GM21447 (cell line): ENCODE measurements around the gene SOCS1.
"Not testable (repeated sequence)": the region's sequence is repeated elsewhere in the genome, so short reads cannot be mapped to it uniquely, and the experiment has no call there.

Experiments
- ATAC-seq: cut with Tn5 transposase; IDR thresholded peaks from one replicate; pipeline ENCODE4 v1.9.1; 2021; ENCODE audit not compliant: unreplicated experiment

SOCS1 gene, protein sequence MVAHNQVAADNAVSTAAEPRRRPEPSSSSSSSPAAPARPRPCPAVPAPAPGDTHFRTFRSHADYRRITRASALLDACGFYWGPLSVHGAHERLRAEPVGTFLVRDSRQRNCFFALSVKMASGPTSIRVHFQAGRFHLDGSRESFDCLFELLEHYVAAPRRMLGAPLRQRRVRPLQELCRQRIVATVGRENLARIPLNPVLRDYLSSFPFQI

GRCh38 chr16:11255737-11256660 lies at the start of gene SOCS1:
SOCS1 (minus strand) TSS chr16:11256204; CDS start chr16:11255478, 726 bp downstream.
- ATAC-seq = peak; percentile 41

- no peak for ATAC-seq
Observed at GRCh38 chr16:11303405-11304138, 47.6 kb upstream of the SOCS1 start.

GRCh38 chr16:11302977-11303376 lies 47.0 kb upstream of the SOCS1 start:
- no peak for ATAC-seq

GRCh38 chr16:11301645-11302501 lies 45.9 kb upstream of the SOCS1 start:
- no peak for ATAC-seq

GRCh38 chr16:11300560-11300892 lies 44.5 kb upstream of the SOCS1 start:
- no peak for ATAC-seq

- ATAC-seq = no peak
Observed at GRCh38 chr16:11299865-11300559, 44.0 kb upstream of the SOCS1 start.

GRCh38 chr16:11298950-11299547 lies 43.0 kb upstream of the SOCS1 start:
- ATAC-seq = peak; percentile 41

GRCh38 chr16:11298143-11298900 lies 42.3 kb upstream of the SOCS1 start:
- no peak for ATAC-seq

DNA sequence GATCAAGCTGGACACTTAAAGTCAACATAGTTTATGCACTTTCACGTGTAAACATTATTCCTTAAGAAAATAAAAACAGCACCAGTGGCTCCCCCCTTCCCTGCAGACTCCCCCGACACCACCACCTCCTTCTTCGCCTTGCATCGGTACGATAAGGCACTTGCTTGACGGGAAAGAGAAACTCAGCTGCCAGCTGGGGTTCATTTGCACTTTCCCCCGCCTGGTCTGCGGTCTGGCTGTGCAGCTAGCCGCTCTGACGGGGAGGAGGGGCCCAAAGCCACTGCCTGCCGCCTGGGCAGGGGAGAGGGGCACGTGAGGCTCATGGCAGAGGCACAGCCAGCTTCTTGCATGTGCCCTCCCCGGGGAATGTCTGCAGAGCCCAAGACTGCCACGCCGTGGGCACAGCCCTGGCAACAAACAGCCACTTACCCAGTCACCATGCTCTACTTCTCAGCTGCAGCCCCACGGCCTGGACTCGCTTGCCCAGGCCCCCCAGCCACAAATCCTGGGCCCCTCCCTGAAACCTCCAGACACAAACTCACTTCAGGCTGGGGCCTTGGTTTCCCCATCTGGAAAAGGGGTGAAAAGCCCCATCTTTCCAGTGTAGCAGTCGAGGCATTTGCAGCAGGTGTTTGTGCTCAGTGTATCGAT lies 41.6 kb upstream of the SOCS1 start:
- ATAC-seq = peak; percentile 72

DNA sequence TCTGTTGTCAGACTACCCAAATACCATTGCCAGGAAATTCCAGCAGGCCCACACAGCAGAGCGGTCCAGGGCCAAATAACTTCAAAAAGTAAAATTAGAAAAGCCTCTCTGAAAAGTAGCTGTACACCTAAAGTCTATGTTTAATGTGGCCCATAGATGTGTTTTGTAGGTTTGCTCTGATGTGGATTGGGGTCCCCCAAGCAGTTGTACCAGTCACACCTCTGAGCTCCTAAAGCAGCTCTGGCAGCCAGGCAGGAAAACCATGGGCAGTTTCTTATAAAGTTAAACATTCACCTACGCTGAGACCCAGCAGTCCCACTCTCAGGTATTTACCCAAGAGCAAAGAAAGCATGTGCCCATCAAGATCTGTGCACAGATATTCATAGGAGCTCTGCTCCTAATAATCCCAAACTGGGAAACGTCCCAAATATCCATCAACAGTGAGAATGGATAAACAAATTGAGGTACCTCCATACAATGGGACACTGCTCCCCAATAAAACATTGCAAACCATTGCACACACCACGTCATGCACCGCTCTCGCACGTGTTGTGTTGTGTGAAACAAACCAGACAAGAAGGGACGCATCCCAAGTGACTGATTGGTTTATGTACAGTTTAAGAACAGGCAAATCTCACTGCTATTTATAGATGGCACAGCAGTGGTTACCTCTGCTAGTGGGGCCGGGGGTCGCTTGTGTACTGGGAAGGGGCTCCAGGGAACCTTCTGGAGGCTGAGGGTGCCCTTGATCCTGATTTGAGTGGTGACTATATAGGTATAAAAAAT lies 40.9 kb upstream of the SOCS1 start:
- ATAC-seq = peak; percentile 23

DNA sequence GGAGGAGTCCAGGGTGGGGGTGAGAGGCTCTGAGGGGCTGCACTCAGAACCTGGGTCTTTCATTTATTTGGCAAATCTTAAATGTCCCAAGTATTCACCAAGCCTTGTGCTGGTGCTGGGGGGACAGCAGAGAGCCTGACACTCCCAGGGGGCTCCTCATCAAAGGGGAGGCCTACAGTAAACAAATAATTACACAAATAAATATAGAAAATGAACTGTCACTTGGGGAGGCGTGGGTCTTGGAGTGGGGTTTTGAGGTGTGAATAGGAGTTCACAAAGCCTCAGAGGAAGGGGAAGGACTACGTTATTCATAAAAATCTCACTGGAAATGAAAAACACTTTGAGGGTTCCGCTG lies 40.3 kb upstream of the SOCS1 start:
- no peak for ATAC-seq

- ATAC-seq = no peak
Observed at GRCh38 chr16:11295672-11296071, 39.7 kb upstream of the SOCS1 start.

- ATAC-seq = no peak
Observed at GRCh38 chr16:11292076-11292748, 36.2 kb upstream of the SOCS1 start.

DNA sequence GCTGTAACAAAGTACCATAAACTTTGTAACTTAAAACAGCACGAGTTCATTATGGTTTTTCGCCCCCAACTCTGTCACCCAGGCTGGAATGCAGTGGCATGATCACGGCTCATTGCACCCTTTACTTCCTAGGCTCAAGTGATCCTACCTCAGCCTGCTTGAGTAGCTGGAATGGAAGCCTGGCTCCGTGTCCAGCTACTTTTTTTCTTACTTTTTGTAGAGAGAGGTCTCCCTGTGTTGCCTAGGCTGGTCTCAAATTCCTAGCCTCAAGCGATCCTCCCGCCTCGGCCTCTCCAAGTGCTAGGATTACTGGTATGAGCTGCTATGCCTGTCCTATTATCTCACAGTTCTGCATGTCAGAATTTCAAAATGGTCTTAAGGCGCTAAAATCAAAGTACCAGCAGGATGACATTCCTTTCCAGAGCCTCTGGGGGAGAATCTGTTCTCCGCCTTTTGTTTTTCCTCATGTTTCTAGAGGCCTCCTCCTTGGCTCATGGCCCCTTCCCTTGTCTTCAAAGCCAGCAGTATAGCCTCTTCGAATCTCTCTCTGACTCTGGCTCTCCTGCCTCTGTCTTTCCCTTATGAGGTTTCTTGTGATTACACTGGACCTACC lies 35.2 kb upstream of the SOCS1 start:
- ATAC-seq = no peak

DNA sequence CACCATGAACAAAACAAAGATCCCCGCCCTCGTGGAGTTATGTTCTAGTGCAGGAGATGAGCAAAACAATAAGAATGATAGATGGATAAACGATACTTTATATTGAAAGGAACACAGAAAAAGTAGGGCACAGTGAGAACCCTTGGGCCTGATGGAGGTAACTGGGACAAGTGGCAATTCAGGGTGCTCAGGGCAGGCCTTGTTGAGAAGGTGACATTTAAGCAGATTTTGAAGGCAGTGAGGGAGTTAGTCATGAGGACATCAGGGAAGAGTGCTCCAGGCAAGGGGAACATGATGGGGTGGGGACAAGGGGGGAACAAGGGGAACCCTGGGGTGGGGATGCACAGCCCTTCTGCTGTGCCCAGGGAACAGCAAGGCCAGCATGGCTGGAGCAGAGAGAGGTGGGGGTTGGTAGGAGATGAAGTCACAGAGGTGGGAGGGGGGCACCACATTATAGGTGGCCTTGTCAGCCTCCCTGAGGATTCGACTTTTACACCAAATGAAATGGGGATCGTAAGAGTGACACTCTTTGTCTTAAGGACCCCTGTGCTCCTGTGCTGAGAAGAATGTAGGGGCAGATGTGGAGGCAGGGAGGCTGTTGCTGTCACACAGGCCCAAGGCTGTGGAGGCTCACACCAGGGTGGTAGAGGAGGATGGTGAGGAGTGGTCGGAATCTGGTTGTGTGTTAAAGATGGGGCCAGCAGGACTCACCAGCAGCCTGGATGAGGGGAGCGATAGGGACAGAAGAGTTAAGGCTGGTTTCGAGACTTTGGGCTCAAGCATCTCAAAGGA lies 34.3 kb upstream of the SOCS1 start:
- no peak for ATAC-seq

DNA sequence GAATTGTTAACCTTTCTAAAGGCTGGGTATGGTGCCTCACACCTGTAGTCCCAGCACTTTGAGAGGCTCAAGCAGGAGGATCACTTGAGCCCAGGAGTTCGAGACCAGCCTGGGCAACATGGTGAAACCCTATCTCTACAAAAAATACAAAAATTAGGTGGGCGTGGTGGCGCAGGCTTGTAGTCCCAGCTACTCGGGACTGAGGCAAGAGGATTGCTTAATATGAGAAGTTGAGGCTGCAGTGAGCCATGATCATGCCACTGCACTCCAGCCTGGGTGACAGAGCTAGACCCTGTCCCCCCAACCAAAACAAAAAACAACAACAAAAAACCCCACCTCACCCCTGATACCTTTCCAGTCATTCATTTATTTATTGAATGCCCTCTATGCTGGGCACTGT lies 33.7 kb upstream of the SOCS1 start:
- ATAC-seq = not testable (repeated sequence)
